Testis (tissue), 3 donors: ENCODE measurements around the gene GUCY1A1. TPM values are rescaled to one million over a fixed set of nuclear protein-coding genes. Genes with fewer than 3 reads are reported as not detected.

Experiments used
- DNase-seq: peaks from one replicate; pipeline ENCODE4 v3.0.0-alpha.2; 2019
- H3K27ac ChIP-seq, 2 donors: fragments of 200-600 bp; sonication (generic); one replicate each; pipeline ENCODE4 v1.5.1; 2019
- H3K27me3 ChIP-seq: fragments of 200-600 bp; sonication (generic); one replicate; pipeline ENCODE4 v1.5.1; 2019
- H3K36me3 ChIP-seq: fragments of 200-600 bp; sonication (generic); one replicate; pipeline ENCODE4 v1.5.1; 2017; ENCODE audit warnings: low read depth; ENCODE audit errors: missing control alignments
- H3K4me1 ChIP-seq: fragments of 200-600 bp; sonication (generic); one replicate; pipeline ENCODE4 v1.5.1; 2019
- H3K4me3 ChIP-seq, 2 donors: fragments of 200-600 bp; sonication (generic); one replicate each; pipeline ENCODE4 v1.5.1; 2017 to 2019
- H3K9me3 ChIP-seq: fragments of 200-600 bp; sonication (generic); one replicate; pipeline ENCODE4 v1.5.1; 2017
- POLR2A ChIP-seq: fragments of 450-650 bp; IDR thresholded peaks from one replicate; pipeline ENCODE4 v1.6.1; 2017; ENCODE audit warnings: antibody characterized with exemption, mild to moderate bottlenecking, moderate library complexity
- WGBS, 2 donors: methylation state at CpG; one replicate each; pipeline ENCODE4 v1.1.5; 2018; 5-methylcytosine and 5-hydroxymethylcytosine counted together
- intact Hi-C: fragments of 100-400 bp; cut with DNase I; formaldehyde crosslinking; loops from one replicate; pipeline ENCODE4 v1.15.1; 2023; ENCODE audit warnings: low total_unique reads
- polyA plus RNA-seq: library from polyadenylated mRNA; stranded (reverse); fragments of 350-450 nt; fragmentation: Illumina TruSeq; extraction: RNeasy Lipid Tissue Mini Kit (QIAGEN cat#74804); gene quantifications from one replicate; pipeline ENCODE4 v1.2.3, GENCODE V29; 2014; ENCODE audit warnings: low read depth, low replicate concordance; ENCODE audit not compliant: insufficient read depth
- total RNA-seq, 2 donors: library from RNA; depleted of rRNA; stranded (reverse); fragments of >200 nt; gene quantifications; one replicate each; pipeline ENCODE4 v1.2.3, GENCODE V29; 2016
- TF ChIP-seq, protein P1 (sequence below), 3 experiments: fragments of 450-650 bp in 2 of 3; fragments of 200-600 bp in 1 of 3; sonication (generic) in 1 of 3; IDR thresholded peaks; one replicate each; pipeline ENCODE4 v1.5.1; 2016 to 2019; ENCODE audit warnings: antibody characterized with exemption in 3 of 3, mild to moderate bottlenecking in 2 of 3, moderate library complexity in 1 of 3

Gene GUCY1A1
- total and polyA plus RNA-seq, 3 donors from 2014 or later, result 2.5 to 4.6 (median 4.5) TPM

DNA sequence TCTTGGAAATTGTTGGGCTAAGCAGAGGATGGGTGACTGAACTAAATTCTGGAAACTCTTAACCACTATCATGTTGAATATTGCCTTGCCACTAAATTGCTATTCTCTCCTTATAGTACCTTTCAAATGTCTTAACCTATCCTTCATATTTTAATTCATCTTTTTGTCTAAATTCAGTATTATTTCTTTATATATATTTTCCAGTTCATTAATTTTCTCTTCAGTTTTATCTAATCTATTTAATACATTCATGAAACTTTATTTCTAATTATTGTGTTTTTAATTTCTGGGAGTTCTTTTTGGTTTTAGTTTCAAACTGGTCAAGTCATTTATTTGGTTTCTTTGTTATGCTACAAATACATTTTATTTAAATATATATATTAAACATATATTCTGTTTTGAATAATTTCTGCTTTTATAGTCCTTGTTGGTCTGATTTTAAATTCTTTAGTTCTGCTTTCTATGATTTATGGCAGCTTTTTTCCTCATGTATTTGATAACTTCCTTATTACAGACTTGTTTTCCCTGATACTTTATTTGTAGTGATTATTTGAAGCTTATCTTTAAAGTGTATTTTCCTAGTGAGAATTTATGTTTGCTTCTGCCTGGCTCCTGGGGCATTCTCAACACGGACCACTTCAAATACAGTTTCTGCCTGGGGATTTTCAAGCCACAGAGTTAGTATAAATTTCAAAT lies 8.5 kb upstream of the GUCY1A1 start:
- Histone ChIP-seq H3K27ac (no peak overlapping the region), H3K4me1 (no peaks in the 10 kb centered on the region), H3K9me3 (no peaks in the 10 kb centered on the region), H3K27me3 (no peaks in the 10 kb centered on the region), H3K4me3 (no peak overlapping the region), H3K36me3 (no peaks in the 10 kb centered on the region)
- 62 to 70% methylated on average over 1 of the region's 1 CpG for WGBS, 2 donors
- no peak for DNase-seq
- TF ChIP-seq, protein P1, sequence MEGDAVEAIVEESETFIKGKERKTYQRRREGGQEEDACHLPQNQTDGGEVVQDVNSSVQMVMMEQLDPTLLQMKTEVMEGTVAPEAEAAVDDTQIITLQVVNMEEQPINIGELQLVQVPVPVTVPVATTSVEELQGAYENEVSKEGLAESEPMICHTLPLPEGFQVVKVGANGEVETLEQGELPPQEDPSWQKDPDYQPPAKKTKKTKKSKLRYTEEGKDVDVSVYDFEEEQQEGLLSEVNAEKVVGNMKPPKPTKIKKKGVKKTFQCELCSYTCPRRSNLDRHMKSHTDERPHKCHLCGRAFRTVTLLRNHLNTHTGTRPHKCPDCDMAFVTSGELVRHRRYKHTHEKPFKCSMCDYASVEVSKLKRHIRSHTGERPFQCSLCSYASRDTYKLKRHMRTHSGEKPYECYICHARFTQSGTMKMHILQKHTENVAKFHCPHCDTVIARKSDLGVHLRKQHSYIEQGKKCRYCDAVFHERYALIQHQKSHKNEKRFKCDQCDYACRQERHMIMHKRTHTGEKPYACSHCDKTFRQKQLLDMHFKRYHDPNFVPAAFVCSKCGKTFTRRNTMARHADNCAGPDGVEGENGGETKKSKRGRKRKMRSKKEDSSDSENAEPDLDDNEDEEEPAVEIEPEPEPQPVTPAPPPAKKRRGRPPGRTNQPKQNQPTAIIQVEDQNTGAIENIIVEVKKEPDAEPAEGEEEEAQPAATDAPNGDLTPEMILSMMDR (IDR thresholded peaks at IDR 0.05), result no peak
- TF ChIP-seq POLR2A, result no peak
- intact Hi-C loops, result no loop called here

DNA sequence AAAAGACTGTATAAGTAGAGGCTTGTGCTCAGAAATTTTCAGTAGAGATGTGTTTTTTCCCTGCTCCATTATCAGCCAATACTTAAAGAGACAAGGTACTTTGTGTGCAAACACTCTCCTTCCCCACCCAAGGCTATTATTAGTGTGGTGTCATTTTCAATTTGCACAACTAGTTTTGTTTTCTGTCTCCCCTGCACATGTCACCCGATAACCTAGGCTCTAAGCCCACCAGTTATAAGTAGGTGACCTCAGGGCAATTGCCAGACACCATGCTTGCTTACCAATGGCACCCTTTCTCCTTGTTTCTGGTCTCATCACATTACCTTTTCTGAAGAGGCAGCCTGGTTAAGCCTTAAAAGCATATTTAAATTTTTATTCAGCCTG lies 8.0 kb upstream of the GUCY1A1 start:
- no peak for DNase-seq
- whole genome bisulfite sequencing, 2 donors, result 89 to 94% methylated on average over 1 of the region's 1 CpG
- no peaks in the 10 kb centered on the region for H3K36me3 ChIP-seq
- no peaks in the 10 kb centered on the region for H3K9me3 ChIP-seq
- no peaks in the 10 kb centered on the region for H3K4me1 ChIP-seq
- H3K4me3 ChIP-seq, result no peak overlapping the region
- intact Hi-C loops, result no loop called here
- no peaks in the 10 kb centered on the region for H3K27me3 ChIP-seq
- TF ChIP-seq, protein P1 (IDR thresholded peaks at IDR 0.05), result no peak
- no peak for TF ChIP-seq POLR2A
- H3K27ac ChIP-seq, result no peak overlapping the region

DNA sequence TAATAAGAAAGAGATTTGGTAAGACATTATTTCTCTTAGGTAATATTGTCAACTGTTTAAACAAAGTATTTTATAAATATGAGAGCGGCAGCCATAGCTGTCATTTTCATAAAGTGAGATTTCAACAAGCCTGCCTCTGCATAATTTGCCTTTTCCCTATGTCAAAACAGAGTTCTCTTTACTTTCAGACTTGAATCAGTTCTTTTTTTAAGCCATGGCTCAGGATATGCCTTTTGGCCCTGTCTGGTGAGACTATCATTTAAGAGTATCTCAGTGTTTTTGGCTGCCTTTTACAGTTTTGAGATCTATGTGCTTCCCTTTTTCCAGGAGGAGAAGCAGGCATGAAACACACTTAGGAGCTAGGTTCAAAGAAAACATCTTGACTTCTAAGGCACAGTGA lies 7.5 kb upstream of the GUCY1A1 start:
- WGBS, 2 donors, result 91 to 94% methylated on average over 1 of the region's 1 CpG
- Histone ChIP-seq H3K36me3 (no peaks in the 10 kb centered on the region), H3K4me3 (no peak overlapping the region), H3K9me3 (no peaks in the 10 kb centered on the region), H3K27ac (no peak overlapping the region), H3K27me3 (no peaks in the 10 kb centered on the region), H3K4me1 (no peaks in the 10 kb centered on the region)
- no peak for DNase-seq
- TF ChIP-seq, protein P1 (IDR thresholded peaks at IDR 0.05), result no peak
- no peak for TF ChIP-seq POLR2A
- intact Hi-C loops, result no loop called here

DNA sequence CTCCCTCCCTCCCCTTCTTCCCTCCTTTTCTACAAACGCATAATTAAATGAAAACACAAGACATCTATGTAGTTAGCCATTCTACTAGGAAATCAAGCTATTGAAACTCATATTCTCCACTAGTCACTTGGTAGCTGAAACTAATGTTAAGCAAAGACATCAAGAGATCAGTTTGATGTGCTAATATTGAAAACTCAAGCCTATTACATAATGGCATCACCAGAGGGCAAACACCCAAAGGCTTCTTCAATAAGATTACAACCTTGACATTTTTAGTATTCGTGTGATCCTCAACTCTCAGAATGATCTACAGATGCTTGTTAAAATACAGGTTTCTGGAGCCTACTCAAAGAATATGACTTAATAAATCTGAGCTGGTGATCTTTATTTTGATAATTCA lies 6.2 kb upstream of the GUCY1A1 start:
- intact Hi-C loops, result no loop called here
- 82 to 93% methylated on average over 2 of the region's 2 CpGs for whole genome bisulfite sequencing, 2 donors
- no peak for DNase-seq
- H3K27me3 ChIP-seq, result no peaks in the 10 kb centered on the region
- TF ChIP-seq, protein P1 (IDR thresholded peaks at IDR 0.05), result no peak
- TF ChIP-seq POLR2A, result no peak
- H3K36me3 ChIP-seq, result no peaks in the 10 kb centered on the region
- no peaks in the 10 kb centered on the region for H3K9me3 ChIP-seq
- H3K4me1 ChIP-seq, result no peaks in the 10 kb centered on the region
- no peak overlapping the region for H3K4me3 ChIP-seq
- H3K27ac ChIP-seq, result no peak overlapping the region

DNA sequence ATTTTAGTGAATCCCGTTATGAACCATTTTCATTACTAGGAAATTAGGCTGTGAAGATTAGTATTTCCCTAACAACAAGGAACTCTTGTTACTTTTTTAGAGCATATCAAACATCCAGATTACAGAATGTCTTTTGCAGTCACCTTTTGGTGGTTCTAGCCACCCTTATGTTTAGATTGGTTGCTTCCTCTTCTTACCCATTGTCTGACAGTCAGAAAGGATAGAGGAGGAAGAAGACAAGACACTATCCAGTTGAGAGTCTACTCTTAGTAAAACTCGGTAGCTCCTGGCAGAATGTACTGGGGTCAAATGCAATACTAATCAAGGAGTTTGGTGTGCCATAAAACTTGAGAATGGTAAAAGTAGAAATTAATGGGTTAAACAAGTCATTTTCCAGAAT lies 1.6 kb upstream of the GUCY1A1 start:
- Histone ChIP-seq H3K9me3 (no peaks in the 10 kb centered on the region), H3K27ac (no peak overlapping the region), H3K27me3 (no peaks in the 10 kb centered on the region), H3K36me3 (no peaks in the 10 kb centered on the region), H3K4me3 (no peak overlapping the region), H3K4me1 (no peaks in the 10 kb centered on the region)
- 86 to 87% methylated on average over 2 of the region's 2 CpGs for WGBS, 2 donors
- TF ChIP-seq, protein P1 (IDR thresholded peaks at IDR 0.05), result no peak
- TF ChIP-seq POLR2A, result no peak
- DNase-seq, result no peak
- intact Hi-C loops, result no loop called here
